ENCODE measurements around the gene LAMTOR3. TPM values are rescaled to one million over a fixed set of nuclear protein-coding genes. Genes with fewer than 3 reads are reported as not detected.

LAMTOR3 gene
- total and polyA plus RNA-seq, 8 donors = 8.4 to 38.7 (median 19.5) TPM

GRCh38 chr4:99838927-99839326 is 55.3 kb downstream of the LAMTOR3 start:
- FAIRE-seq = no peak
- no peak for TF ChIP-seq CTCF (IDR thresholded peaks at IDR 0.05)
- Histone ChIP-seq H3K27me3 (no peaks in the 10 kb centered on the region), H3K4me3 (no peak overlapping the region), H3K27ac (no peak overlapping the region), H3K36me3 (no peaks in the 10 kb centered on the region), H3K9me3 (no peaks in the 10 kb centered on the region), H3K4me1 (peaks cover 0 to 1% (median 0%) of the 10 kb centered on the region in 3 donors)
- no peak for ATAC-seq
- DNase-seq = no peak
- 48 to 81% methylated on average over 2 of the region's 2 CpGs for WGBS, 2 donors
- intact Hi-C loops (cut with DNase I) = no loop called here

- ATAC-seq = no peak
- Histone ChIP-seq H3K27me3 (no peaks in the 10 kb centered on the region), H3K36me3 (no peaks in the 10 kb centered on the region), H3K4me3 (no peak overlapping the region), H3K27ac (no peak overlapping the region), H3K9me3 (no peaks in the 10 kb centered on the region), H3K4me1 (peaks cover 13 to 21% (median 16%) of the 10 kb centered on the region in 3 donors)
- no peak for FAIRE-seq
- intact Hi-C loops (cut with DNase I) = no loop called here
- DNase-seq = no peak
- 78 to 81% methylated on average over 2 of the region's 2 CpGs for WGBS, 2 donors
- TF ChIP-seq CTCF (IDR thresholded peaks at IDR 0.05) = no peak
These were observed 58.3 kb downstream of the LAMTOR3 start for GRCh38 chr4:99835942-99836341.

- intact Hi-C loops (cut with DNase I) = no loop called here
- 97 to 99% methylated on average over 7 of the region's 7 CpGs for WGBS, 2 donors
- H3K9me3 ChIP-seq = no peaks in the 10 kb centered on the region
- no peaks in the 10 kb centered on the region for H3K27me3 ChIP-seq
- FAIRE-seq (no peak), ATAC-seq (no peak), DNase-seq (no peak)
- H3K4me3 ChIP-seq = no peak overlapping the region
- no peaks in the 10 kb centered on the region for H3K36me3 ChIP-seq
- H3K27ac ChIP-seq = no peak overlapping the region
- TF ChIP-seq CTCF (IDR thresholded peaks at IDR 0.05) = no peak
- H3K4me1 ChIP-seq = peaks cover 13 to 21% (median 16%) of the 10 kb centered on the region in 3 donors
These were observed 59.7 kb downstream of the LAMTOR3 start for GRCh38 chr4:99834569-99834968.

- Histone ChIP-seq H3K4me1 (peaks cover 13 to 21% (median 16%) of the 10 kb centered on the region in 3 donors), H3K36me3 (no peaks in the 10 kb centered on the region), H3K27ac (no peak overlapping the region), H3K27me3 (no peaks in the 10 kb centered on the region), H3K9me3 (no peaks in the 10 kb centered on the region), H3K4me3 (no peak overlapping the region)
- no peak for DNase-seq
- WGBS, 2 donors = 56 to 57% methylated on average over 5 of the region's 5 CpGs
- peak in 2 of 4 donors; percentile 14 to 42 for ATAC-seq
- FAIRE-seq = no peak
- no peak for TF ChIP-seq CTCF (IDR thresholded peaks at IDR 0.05)
- intact Hi-C loops (cut with DNase I) = no loop called here
These were observed 60.5 kb downstream of the LAMTOR3 start for GRCh38 chr4:99833756-99834155.

GRCh38 chr4:99832758-99833157 is 61.5 kb downstream of the LAMTOR3 start:
- 18 to 20% methylated on average over 3 of the region's 3 CpGs for WGBS, 2 donors
- H3K4me3 ChIP-seq = no peak overlapping the region
- no peaks in the 10 kb centered on the region for H3K9me3 ChIP-seq
- DNase-seq (no peak), FAIRE-seq (peak; percentile 80), ATAC-seq (peak in 3 of 4 donors; percentile 43 to 62 (median 50))
- H3K27ac ChIP-seq = peak overlapping the region in 1 of 4 donors; percentile 23
- no peak for TF ChIP-seq CTCF (IDR thresholded peaks at IDR 0.05)
- intact Hi-C loops (cut with DNase I) = no loop called here
- peaks cover 13 to 21% (median 16%) of the 10 kb centered on the region in 3 donors for H3K4me1 ChIP-seq
- no peaks in the 10 kb centered on the region for H3K36me3 ChIP-seq
- no peaks in the 10 kb centered on the region for H3K27me3 ChIP-seq
